GM21528 (cell line): ENCODE measurements around the gene IDH3B.

ENCODE experiments used
- ATAC-seq: cut with Tn5 transposase; IDR thresholded peaks from one replicate; pipeline ENCODE4 v1.9.1; 2021; ENCODE audit warnings: mild to moderate bottlenecking, moderate library complexity; ENCODE audit not compliant: unreplicated experiment, low FRiP score

IDH3B gene

DNA sequence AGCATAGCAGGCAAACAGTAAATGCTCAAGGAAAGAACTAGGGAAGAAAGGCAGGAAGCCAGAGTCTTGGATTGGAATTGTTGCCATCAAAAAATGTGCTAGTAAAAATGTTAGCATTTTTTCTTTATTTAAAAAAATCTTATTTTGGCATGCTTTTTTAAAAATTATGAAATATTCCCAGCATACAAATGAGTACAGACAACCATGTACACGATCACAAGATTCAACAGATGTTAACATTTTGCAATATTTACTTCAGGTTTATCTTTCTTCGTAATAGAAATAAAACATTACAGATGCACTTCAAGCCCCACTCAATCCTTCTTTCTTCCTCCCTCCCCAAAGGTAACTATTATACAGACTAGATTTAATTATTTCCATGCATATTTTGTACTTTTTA is 39.0 kb downstream of the IDH3B start:
- no peak for ATAC-seq

DNA sequence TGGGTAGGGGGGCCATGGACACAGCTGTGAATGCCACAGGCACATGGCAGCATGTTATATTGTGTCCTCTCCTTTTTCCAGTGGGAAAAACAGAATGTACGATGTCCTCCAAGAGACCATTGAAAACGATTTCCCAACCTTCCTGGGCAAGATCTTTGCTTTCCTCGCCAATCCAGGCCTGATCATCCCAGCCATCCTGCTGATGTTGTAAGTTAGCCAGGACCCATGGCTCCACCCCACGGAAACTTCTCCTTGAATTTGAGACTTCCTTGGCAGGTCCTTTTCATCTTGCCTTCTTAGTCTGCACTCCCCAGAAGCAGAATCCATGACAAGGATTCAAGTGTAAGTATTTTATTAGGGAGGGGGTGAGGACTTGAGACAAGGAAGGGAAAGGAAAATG is 39.8 kb downstream of the IDH3B start:
- no peak for ATAC-seq

DNA sequence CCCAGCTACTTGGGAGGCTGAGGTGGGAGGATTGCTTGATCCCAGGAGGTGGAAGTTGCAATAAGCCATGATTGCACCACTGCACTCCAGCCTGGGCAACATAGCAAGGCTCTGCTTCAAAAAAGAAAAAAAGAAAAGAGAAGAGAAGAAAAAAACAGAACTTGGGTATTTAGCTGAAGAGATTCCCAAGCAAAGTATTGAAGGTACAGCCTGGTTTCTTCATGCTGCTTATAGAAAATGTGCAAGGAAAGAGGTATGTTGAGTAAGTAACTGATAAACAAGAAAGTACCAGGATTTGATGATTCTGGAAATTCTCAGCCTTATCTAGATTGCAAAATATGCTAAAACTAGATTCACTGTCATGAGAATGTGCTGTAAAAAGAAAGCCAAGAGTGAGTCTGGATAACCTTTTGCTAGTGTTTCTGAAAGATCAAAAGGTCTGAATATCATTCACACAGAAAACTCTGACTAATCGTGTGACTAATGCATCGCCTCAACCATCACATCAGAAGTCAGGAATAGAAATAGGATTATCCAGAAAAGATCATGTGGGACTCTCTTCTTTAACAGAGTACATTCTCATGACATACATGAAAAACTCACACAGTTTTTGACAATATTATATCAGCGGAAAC is 43.9 kb downstream of the IDH3B start:
- no peak for ATAC-seq

DNA sequence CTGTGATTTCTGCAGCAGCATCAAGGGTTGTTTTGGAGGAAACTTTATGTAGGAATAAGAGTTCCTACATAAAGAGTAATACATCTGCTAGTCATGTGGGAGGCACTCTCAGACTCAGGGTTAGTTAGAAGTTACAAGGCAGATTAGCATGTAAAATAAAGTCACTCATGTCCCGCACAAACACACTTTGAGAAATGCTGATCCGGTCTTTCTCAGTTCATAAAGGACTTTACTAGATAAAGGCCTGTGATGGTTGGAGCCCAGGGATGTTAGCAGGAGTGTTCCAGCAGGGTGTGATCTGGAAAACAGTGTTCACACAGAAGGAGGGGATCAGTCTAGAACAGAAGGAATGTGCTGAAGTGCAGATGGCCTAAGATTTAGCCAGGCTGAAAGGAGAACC is 44.7 kb downstream of the IDH3B start:
- no peak for ATAC-seq

DNA sequence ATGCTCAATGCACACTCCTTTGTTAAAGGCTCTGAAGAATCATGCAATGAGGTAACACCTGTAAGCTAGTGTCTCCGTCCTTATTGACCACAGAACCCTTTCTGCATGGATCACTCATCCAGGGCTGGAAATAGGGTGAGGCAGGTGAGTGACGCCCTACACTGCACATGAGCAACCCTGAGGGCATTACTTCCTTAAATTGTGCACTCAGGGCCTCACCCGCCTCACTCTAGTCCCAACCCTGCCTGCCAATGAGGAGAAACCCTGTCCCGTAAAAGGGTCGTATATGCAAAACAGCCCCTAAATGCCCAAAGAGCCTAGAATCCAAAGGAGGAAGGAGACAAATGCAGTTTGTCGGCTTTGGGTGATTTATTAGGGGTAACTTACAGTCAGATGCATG is 45.2 kb downstream of the IDH3B start:
- ATAC-seq, result no peak

DNA sequence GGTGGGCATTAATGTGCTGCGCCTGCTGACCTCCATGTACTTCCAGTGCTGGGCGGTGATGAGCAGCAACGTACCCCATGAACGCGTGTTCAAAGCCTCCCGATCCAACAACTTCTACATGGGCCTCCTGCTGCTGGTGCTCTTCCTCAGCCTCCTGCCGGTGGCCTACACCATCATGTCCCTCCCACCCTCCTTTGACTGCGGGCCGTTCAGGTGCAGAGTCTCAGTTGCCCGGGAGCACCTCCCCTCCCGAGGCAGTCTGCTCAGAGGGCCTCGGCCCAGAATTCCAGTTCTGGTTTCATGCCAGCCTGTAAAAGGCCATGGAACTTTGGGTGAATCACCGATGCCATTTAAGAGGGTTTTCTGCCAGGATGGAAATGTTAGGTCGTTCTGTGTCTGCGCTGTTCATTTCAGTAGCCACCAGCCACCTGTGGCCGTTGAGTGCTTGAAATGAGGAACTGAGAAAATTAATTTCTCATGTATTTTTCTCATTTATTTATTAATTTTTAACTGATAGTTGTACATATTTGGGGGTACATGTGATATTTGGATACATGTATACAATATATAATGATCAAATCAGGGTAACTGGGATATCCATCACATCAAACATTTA is 46.8 kb downstream of the IDH3B start:
- ATAC-seq, result no peak

DNA sequence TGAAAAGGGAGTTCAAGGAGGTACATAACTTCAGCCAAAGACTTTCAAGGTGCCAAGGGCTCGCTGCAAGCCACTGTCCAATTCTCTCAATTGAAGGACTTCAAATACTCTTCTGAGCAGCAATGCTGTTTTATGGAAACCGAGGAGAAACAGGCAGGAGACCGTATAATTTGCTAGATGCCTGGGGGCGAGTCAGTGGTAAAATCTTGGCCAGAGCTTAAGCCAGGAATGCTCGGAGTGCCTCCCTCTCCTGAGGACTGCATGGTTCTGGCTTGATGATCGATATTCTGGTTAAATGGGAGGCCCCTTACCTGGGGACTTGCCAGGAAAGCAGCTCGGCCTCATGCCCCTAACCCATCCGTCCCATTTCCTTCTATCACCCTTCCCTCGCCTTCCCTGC is 47.4 kb downstream of the IDH3B start:
- ATAC-seq, result no peak

DNA sequence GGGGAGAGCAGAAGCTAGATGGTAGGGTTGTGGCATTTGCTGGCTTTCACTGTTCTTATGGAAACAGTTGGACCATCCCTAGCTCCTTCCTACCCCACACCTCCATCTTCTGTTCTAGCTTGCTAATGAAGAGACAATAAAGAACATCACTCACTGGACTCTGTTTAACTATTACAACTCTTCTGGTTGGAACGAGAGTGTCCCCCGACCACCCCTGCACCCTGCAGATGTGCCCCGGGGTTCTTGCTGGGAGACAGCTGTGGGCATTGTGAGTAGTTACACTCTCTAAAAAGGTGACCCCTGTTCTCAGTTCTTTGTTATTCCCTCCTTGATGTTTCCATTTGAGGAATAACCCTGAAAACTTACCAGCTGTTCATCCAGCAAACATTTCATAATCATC is 51.9 kb downstream of the IDH3B start:
- no peak for ATAC-seq

DNA sequence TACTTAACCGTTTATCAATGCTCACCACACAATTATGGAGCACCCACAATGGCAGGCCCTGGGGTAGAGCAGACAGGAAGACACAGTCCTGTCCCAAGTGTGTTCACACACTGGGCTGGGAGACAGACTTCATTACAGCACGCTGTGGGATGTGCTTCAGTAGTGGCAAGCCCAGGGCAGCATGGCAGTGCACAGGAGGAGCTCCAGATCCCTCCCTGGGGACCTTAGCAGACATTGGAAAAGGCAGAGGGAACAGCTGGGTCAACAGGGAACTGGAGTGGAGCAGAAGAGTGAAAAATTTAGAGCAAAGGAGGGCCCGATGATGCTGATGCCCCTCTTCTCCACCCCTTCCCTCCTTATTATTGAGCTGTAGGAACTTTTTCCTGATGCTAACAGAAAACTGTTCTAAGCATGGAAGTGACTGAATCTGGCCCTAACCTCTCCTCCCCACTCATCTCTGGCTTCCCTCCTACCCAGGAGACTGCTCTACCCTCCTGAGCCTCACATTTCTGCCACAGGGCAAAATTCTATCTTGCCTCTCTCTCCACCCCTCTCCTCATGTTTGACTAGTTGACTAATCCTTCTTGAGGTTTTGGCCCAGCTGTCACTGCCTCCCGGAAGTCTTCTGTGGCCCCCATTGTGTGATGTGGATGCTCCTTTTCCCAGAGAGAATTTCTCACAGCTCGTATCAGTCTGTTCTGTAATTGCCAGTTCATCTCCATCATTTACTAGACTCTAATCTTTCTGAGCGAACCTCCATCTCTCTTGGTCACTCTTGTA is 52.9 kb downstream of the IDH3B start:
- no peak for ATAC-seq

DNA sequence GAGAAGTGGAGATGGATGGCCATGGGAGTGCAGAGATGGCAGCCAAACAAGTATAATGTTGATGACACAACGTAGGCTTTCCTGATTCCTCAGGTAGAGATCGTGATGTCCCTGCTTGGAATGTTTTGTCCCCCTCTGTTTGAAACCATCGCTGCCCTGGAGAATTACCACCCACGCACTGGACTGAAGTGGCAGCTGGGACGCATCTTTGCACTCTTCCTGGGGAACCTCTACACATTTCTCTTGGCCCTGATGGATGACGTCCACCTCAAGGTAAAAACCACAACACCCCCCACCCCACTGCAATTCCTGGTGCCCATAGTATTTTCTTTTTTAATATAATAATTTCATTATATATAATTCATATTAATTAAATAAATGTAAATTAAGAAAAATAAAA is 53.7 kb downstream of the IDH3B start:
- ATAC-seq, result no peak
